ENCODE measurements around the gene PLCL2.

- TF ChIP-seq CTCF (conservative IDR thresholded peaks at IDR 0.05 in 1 of 2, IDR thresholded peaks at IDR 0.05 in 1 of 2; ENCODE audit: extremely low read depth in 1 of 2, insufficient read depth in 1 of 2, low read depth in 1 of 2, low read length in 2 of 2) (no peak), EZH2 (IDR thresholded peaks at IDR 0.05; ENCODE audit: borderline replicate concordance, low read length) (no peak)
These were observed 196.8 kb downstream of the PLCL2 start for GRCh38 chr3:17081520-17081919.

Data from mammary epithelial cell (primary cell).